Measurements from ENCODE around the gene MKNK1.

MKNK1 gene

GRCh38 chr1:46595127-46595526 is 8.9 kb downstream of the MKNK1 start:
- DNase-seq: no peak

GRCh38 chr1:46594063-46594462 is 10.0 kb downstream of the MKNK1 start:
- no peak for DNase-seq

- no peak for DNase-seq
Observed at GRCh38 chr1:46592823-46593222, 11.2 kb downstream of the MKNK1 start.

GRCh38 chr1:46589529-46589928 is 14.5 kb downstream of the MKNK1 start:
- DNase-seq: no peak

- no peak for DNase-seq
Observed at GRCh38 chr1:46587069-46587468, 17.0 kb downstream of the MKNK1 start.

- no peak for DNase-seq
Observed at GRCh38 chr1:46585312-46585938, 18.6 kb downstream of the MKNK1 start.

GRCh38 chr1:46583494-46583893 is 20.6 kb downstream of the MKNK1 start:
- no peak for DNase-seq

- no peak for DNase-seq
Observed at GRCh38 chr1:46582972-46583371, 21.1 kb downstream of the MKNK1 start.

- no peak for DNase-seq
Observed at GRCh38 chr1:46581681-46582455, 22.2 kb downstream of the MKNK1 start.

- DNase-seq: no peak
Observed at GRCh38 chr1:46580140-46580903, 23.7 kb downstream of the MKNK1 start.

GRCh38 chr1:46577671-46578070 is 26.4 kb downstream of the MKNK1 start:
- no peak for DNase-seq

GRCh38 chr1:46576596-46576995 is 27.5 kb downstream of the MKNK1 start:
- no peak for DNase-seq

GRCh38 chr1:46575778-46576177 is 28.3 kb downstream of the MKNK1 start:
- no peak for DNase-seq

- no peak for DNase-seq
Observed at GRCh38 chr1:46575300-46575699, 28.8 kb downstream of the MKNK1 start.

GRCh38 chr1:46571691-46572225 is 32.3 kb downstream of the MKNK1 start:
- no peak for DNase-seq

GRCh38 chr1:46569884-46570725 is 34.0 kb downstream of the MKNK1 start:
- no peak for DNase-seq

- DNase-seq: no peak
Observed at GRCh38 chr1:46569116-46569515, 35.0 kb downstream of the MKNK1 start.

GRCh38 chr1:46568461-46568891 is 35.6 kb downstream of the MKNK1 start:
- no peak for DNase-seq

- no peak for DNase-seq
Observed at GRCh38 chr1:46563341-46563740, 40.7 kb downstream of the MKNK1 start.

GRCh38 chr1:46562498-46562897 is 41.6 kb downstream of the MKNK1 start:
- no peak for DNase-seq

GRCh38 chr1:46558966-46559365 is 45.1 kb downstream of the MKNK1 start:
- DNase-seq: no peak

GRCh38 chr1:46558141-46558963 is 45.7 kb downstream of the MKNK1 start:
- no peak for DNase-seq
